GM23248 (cell line): ENCODE data around the gene RPL15. TPM values are rescaled to one million over a fixed set of nuclear protein-coding genes. Genes with fewer than 3 reads are reported as not detected.

ENCODE experiments used
- DNase-seq: peaks from one replicate; pipeline ENCODE4 v3.0.0-alpha.2; 2015
- H2AFZ ChIP-seq: fragments of 200-600 bp; sonication (generic); 2 replicates; pipeline ENCODE4 v1.6.1; 2016; ENCODE audit warnings: antibody characterized with exemption
- H3F3A ChIP-seq: fragments of 200-600 bp; sonication (generic); 2 replicates; pipeline ENCODE4 v1.6.1; 2016; ENCODE audit warnings: mild to moderate bottlenecking, antibody characterized with exemption, mixed run types; ENCODE audit not compliant: insufficient read depth
- H3K27ac ChIP-seq: fragments of 200-600 bp; sonication (generic); 2 replicates; pipeline ENCODE4 v1.5.1; 2016; ENCODE audit warnings: mild to moderate bottlenecking
- H3K27me3 ChIP-seq: fragments of 200-600 bp; sonication (generic); replicated peaks from 2 replicates; pipeline ENCODE4 v1.6.1; 2016; ENCODE audit warnings: mild to moderate bottlenecking; ENCODE audit not compliant: insufficient read depth
- H3K36me3 ChIP-seq: fragments of 200-600 bp; sonication (generic); 2 replicates; pipeline ENCODE4 v1.6.1; 2016; ENCODE audit warnings: low read depth, mild to moderate bottlenecking
- H3K4me1 ChIP-seq: fragments of 200-600 bp; sonication (generic); 2 replicates; pipeline ENCODE4 v1.6.1; 2016; ENCODE audit warnings: mild to moderate bottlenecking; ENCODE audit not compliant: insufficient read depth
- H3K4me2 ChIP-seq: fragments of 200-600 bp; sonication (generic); one replicate; pipeline ENCODE4 v1.6.1; 2016; ENCODE audit warnings: mild to moderate bottlenecking; ENCODE audit not compliant: unreplicated experiment
- H3K4me3 ChIP-seq: fragments of 200-600 bp; sonication (generic); 2 replicates; pipeline ENCODE4 v1.5.1; 2016; ENCODE audit warnings: mild to moderate bottlenecking
- H3K79me2 ChIP-seq: fragments of 200-600 bp; sonication (generic); 2 replicates; pipeline ENCODE4 v1.6.1; 2016; ENCODE audit warnings: mild to moderate bottlenecking; ENCODE audit not compliant: insufficient read depth
- H3K9ac ChIP-seq: fragments of 200-600 bp; sonication (generic); 2 replicates; pipeline ENCODE4 v1.6.1; 2016; ENCODE audit warnings: mild to moderate bottlenecking
- H3K9me2 ChIP-seq: fragments of 200-600 bp; sonication (generic); 2 replicates; pipeline ENCODE4 v1.6.1; 2016; ENCODE audit warnings: mixed run types, mild to moderate bottlenecking, moderate library complexity; ENCODE audit not compliant: insufficient read depth
- H3K9me3 ChIP-seq: fragments of 200-600 bp; sonication (generic); one replicate; pipeline ENCODE4 v1.6.1; 2017; ENCODE audit warnings: low read depth
- H4K20me1 ChIP-seq: fragments of 200-600 bp; sonication (generic); 2 replicates; pipeline ENCODE4 v1.6.0; 2016; ENCODE audit not compliant: insufficient read depth
- EZH2 ChIP-seq: fragments of 200-600 bp; sonication (generic); IDR thresholded peaks from 2 replicates; pipeline ENCODE4 v1.6.1; 2018; ENCODE audit warnings: antibody characterized with exemption, mild to moderate bottlenecking; ENCODE audit not compliant: insufficient read depth, poor library complexity, severe bottlenecking
- EZH2phosphoT487 ChIP-seq: fragments of 200-600 bp; sonication (generic); IDR thresholded peaks from 2 replicates; pipeline ENCODE4 v1.6.1; 2018; ENCODE audit warnings: antibody characterized with exemption, moderate library complexity, mild to moderate bottlenecking, low read depth; ENCODE audit not compliant: insufficient read depth
- WGBS, 2 experiments: methylation state at CpG; one replicate each; pipeline ENCODE4 v1.1.6; 2015 to 2017; ENCODE audit warnings: low lambda C conversion rate in 2 of 2, low coverage in 1 of 2; ENCODE audit errors: missing lambda C conversion rate in 2 of 2; 5-methylcytosine and 5-hydroxymethylcytosine counted together
- in situ Hi-C: fragments of 300-500 bp; cut with MboI; formaldehyde crosslinking; loops from 2 replicates; pipeline ENCODE4 v1.15.0; 2020
- polyA plus RNA-seq: library from polyadenylated mRNA; unstranded; fragments of >200 nt; fragmentation: Nextera tagmentation; extraction: Ambion mirVana; gene quantifications from 2 replicates; pipeline ENCODE4 v1.2.1, GENCODE V29; 2016
- total RNA-seq: library from RNA; depleted of rRNA; stranded (reverse); fragments of >200 nt; shearing (Covaris generic); gene quantifications from 2 replicates; pipeline ENCODE4 v1.2.3, GENCODE V29; 2014

The RPL15 gene
- total and polyA plus RNA-seq, 2 experiments from 2014 or later = 1,685 to 2,236 TPM

GRCh38 chr3:23948761-23949160 lies 31.8 kb downstream of the RPL15 start:
- 88 to 94% methylated on average over 2 of the region's 2 CpGs for WGBS, 2 experiments
- Histone ChIP-seq H3F3A (peaks cover 22% of the 10 kb centered on the region), H3K9me3 (no peaks in the 10 kb centered on the region), H3K27ac (no peak overlapping the region), H3K4me2 (no peak overlapping the region), H3K79me2 (peaks cover 66% of the 10 kb centered on the region), H3K27me3 (no peaks in the 10 kb centered on the region), H2AFZ (no peak overlapping the region), H3K36me3 (no peaks in the 10 kb centered on the region), H3K4me3 (no peak overlapping the region), H3K4me1 (peaks cover 27% of the 10 kb centered on the region), H3K9ac (no peak overlapping the region), H3K9me2 (no peaks in the 10 kb centered on the region), H4K20me1 (peaks cover 16% of the 10 kb centered on the region)
- no peak for TF ChIP-seq EZH2phosphoT487
- in situ Hi-C loops = no loop called here
- DNase-seq = peak; percentile 70

GRCh38 chr3:23949784-23950183 lies 32.9 kb downstream of the RPL15 start:
- Histone ChIP-seq H3K27ac (no peak overlapping the region), H3K4me1 (peaks cover 27% of the 10 kb centered on the region), H4K20me1 (peaks cover 24% of the 10 kb centered on the region), H2AFZ (no peak overlapping the region), H3K4me3 (no peak overlapping the region), H3K36me3 (no peaks in the 10 kb centered on the region), H3F3A (peaks cover 22% of the 10 kb centered on the region), H3K9me2 (no peaks in the 10 kb centered on the region), H3K9me3 (no peaks in the 10 kb centered on the region), H3K79me2 (peaks cover 77% of the 10 kb centered on the region), H3K4me2 (no peak overlapping the region), H3K9ac (no peak overlapping the region), H3K27me3 (no peaks in the 10 kb centered on the region)
- no peak for TF ChIP-seq EZH2
- no peak for TF ChIP-seq EZH2phosphoT487
- in situ Hi-C loops = no loop called here
- no peak for DNase-seq

- H3K27me3 ChIP-seq = no peaks in the 10 kb centered on the region
- DNase-seq = no peak
- peaks cover 22% of the 10 kb centered on the region for H3F3A ChIP-seq
- no peaks in the 10 kb centered on the region for H3K36me3 ChIP-seq
- H3K9me3 ChIP-seq = no peaks in the 10 kb centered on the region
- H3K9me2 ChIP-seq = no peaks in the 10 kb centered on the region
- H3K4me1 ChIP-seq = peaks cover 27% of the 10 kb centered on the region
- no peak overlapping the region for H3K9ac ChIP-seq
- TF ChIP-seq EZH2phosphoT487 (no peak), EZH2 (no peak)
- in situ Hi-C loops = no loop called here
- peaks cover 82% of the 10 kb centered on the region for H3K79me2 ChIP-seq
- H3K4me2 ChIP-seq = no peak overlapping the region
- H3K4me3 ChIP-seq = peak overlapping the region; percentile 15; the same call in 1 of the 2 replicates
- no peak overlapping the region for H2AFZ ChIP-seq
- H4K20me1 ChIP-seq = peaks cover 29% of the 10 kb centered on the region
- H3K27ac ChIP-seq = no peak overlapping the region
Observed at GRCh38 chr3:23950293-23950692, 33.4 kb downstream of the RPL15 start.

GRCh38 chr3:23952646-23953045 lies 35.7 kb downstream of the RPL15 start:
- peaks cover 95% of the 10 kb centered on the region for H3K79me2 ChIP-seq
- TF ChIP-seq EZH2phosphoT487 (no peak), EZH2 (no peak)
- peaks cover 15% of the 10 kb centered on the region for H3K4me1 ChIP-seq
- H4K20me1 ChIP-seq = peaks cover 36% of the 10 kb centered on the region
- DNase-seq = no peak
- no peaks in the 10 kb centered on the region for H3K9me2 ChIP-seq
- no peaks in the 10 kb centered on the region for H3K27me3 ChIP-seq
- H3K27ac ChIP-seq = no peak overlapping the region
- WGBS, 2 experiments = 71 to 73% methylated on average over 4 of the region's 4 CpGs
- H3K4me2 ChIP-seq = no peak overlapping the region
- H3K4me3 ChIP-seq = no peak overlapping the region
- in situ Hi-C loops = no loop called here
- 0 out of 2 replicates have a peak, but pooled peaks cover 11% of the 10 kb centered on the region for H3F3A ChIP-seq
- H3K9ac ChIP-seq = no peak overlapping the region
- H3K36me3 ChIP-seq = peaks cover 13% of the 10 kb centered on the region; the same call in 1 of the 2 replicates
- H2AFZ ChIP-seq = no peak overlapping the region
- no peaks in the 10 kb centered on the region for H3K9me3 ChIP-seq

- peaks cover 13% of the 10 kb centered on the region; the same call in 1 of the 2 replicates for H3K36me3 ChIP-seq
- no peaks in the 10 kb centered on the region for H3K9me2 ChIP-seq
- no peak overlapping the region for H3K4me3 ChIP-seq
- no peak overlapping the region for H3K27ac ChIP-seq
- H3K9ac ChIP-seq = no peak overlapping the region
- H4K20me1 ChIP-seq = peaks cover 36% of the 10 kb centered on the region
- no peak overlapping the region for H2AFZ ChIP-seq
- 59 to 65% methylated on average over 1 of the region's 1 CpG for WGBS, 2 experiments
- DNase-seq = no peak
- H3F3A ChIP-seq = peaks cover 8% of the 10 kb centered on the region; the same call in 1 of the 2 replicates
- TF ChIP-seq EZH2 = no peak
- TF ChIP-seq EZH2phosphoT487 = no peak
- in situ Hi-C loops = no loop called here
- H3K27me3 ChIP-seq = no peaks in the 10 kb centered on the region
- H3K79me2 ChIP-seq = peaks cover 96% of the 10 kb centered on the region
- H3K4me1 ChIP-seq = peaks cover 7% of the 10 kb centered on the region; the same call in 1 of the 2 replicates
- H3K4me2 ChIP-seq = no peak overlapping the region
- H3K9me3 ChIP-seq = no peaks in the 10 kb centered on the region
Observed at GRCh38 chr3:23953523-23953922, 36.6 kb downstream of the RPL15 start.
